Neural cell (in vitro differentiated cells): ENCODE data around the gene PRRT2.

ENCODE experiments used
- EP300 ChIP-seq: fragments of 450-650 bp; conservative IDR thresholded peaks from 2 replicates; pipeline ENCODE4 v1.6.1; 2014; ENCODE audit warnings: antibody characterized with exemption, mild to moderate bottlenecking, moderate library complexity; ENCODE audit not compliant: poor library complexity, severe bottlenecking
- TF ChIP-seq, protein P1 (sequence below): fragments of 450-650 bp; IDR thresholded peaks from 2 replicates; pipeline ENCODE4 v1.5.1; 2014; ENCODE audit warnings: antibody characterized with exemption, mild to moderate bottlenecking, moderate library complexity; ENCODE audit not compliant: poor library complexity, severe bottlenecking

DNA sequence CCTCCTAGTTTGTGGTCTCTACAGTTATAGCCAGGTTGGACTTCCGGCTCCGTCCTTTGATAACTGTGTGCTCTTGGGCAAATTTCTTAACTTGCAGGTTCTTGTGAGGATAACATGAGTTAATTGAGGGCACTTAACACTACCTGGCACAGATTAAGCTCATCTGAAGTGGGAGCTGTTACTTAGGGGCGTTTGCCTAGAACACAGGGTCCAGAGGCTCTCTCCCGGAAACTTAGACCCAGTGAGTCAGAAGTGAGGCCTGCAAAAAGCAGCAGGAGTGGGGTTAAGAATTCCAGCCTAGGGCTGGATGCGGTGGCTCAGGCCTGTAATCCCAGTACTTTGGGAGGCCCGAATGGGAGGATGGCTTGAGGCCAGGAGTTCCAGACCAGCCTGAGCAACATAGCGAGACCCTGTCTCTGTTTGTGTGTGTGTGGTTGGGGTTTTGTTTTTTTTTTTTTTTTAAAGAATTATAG is 9.7 kb downstream of the PRRT2 start:
- TF ChIP-seq, protein P1, sequence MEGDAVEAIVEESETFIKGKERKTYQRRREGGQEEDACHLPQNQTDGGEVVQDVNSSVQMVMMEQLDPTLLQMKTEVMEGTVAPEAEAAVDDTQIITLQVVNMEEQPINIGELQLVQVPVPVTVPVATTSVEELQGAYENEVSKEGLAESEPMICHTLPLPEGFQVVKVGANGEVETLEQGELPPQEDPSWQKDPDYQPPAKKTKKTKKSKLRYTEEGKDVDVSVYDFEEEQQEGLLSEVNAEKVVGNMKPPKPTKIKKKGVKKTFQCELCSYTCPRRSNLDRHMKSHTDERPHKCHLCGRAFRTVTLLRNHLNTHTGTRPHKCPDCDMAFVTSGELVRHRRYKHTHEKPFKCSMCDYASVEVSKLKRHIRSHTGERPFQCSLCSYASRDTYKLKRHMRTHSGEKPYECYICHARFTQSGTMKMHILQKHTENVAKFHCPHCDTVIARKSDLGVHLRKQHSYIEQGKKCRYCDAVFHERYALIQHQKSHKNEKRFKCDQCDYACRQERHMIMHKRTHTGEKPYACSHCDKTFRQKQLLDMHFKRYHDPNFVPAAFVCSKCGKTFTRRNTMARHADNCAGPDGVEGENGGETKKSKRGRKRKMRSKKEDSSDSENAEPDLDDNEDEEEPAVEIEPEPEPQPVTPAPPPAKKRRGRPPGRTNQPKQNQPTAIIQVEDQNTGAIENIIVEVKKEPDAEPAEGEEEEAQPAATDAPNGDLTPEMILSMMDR = no peak
- TF ChIP-seq EP300 = no peak
